GM12892 (cell line): Measurements from ENCODE around the gene CAPN5. TPM values are rescaled to one million over a fixed set of nuclear protein-coding genes. Genes with fewer than 3 reads are reported as not detected.
A peak's percentile ranks its signal among the peaks of the same experiment; 100 is the strongest.
"Not testable (repeated sequence)": the region's sequence is repeated elsewhere in the genome, so short reads cannot be mapped to it uniquely, and the experiment has no call there.

Experiments
- DNase-seq: peaks from one replicate; pipeline ENCODE4 v3.0.0; 2011; ENCODE audit not compliant: insufficient read length
- FAIRE-seq: peaks from 2 replicates; lab custom pipeline; 2011; peaks lifted over from hg19 to GRCh38; lab: Jason Lieb, UNC
- POLR2A ChIP-seq: IDR thresholded peaks from 2 replicates; pipeline ENCODE4 v1.6.1; 2011; ENCODE audit warnings: low read depth, low read length, control low read depth
- POLR2AphosphoS5 ChIP-seq: IDR thresholded peaks from 2 replicates; pipeline ENCODE4 v1.6.1; 2011; ENCODE audit warnings: low read depth, low read length, control low read depth
- TAF1 ChIP-seq: IDR thresholded peaks from 2 replicates; pipeline ENCODE4 v1.6.1; 2011; ENCODE audit warnings: low read depth, mild to moderate bottlenecking, control low read depth, low read length, borderline replicate concordance
- polyA plus RNA-seq: library from polyadenylated mRNA; unstranded; fragments of >200 nt; gene quantifications from one replicate; pipeline ENCODE4 v1.2.1, GENCODE V29; 2012; ENCODE audit warnings: missing spikeins, inconsistent platforms; ENCODE audit not compliant: missing spikeins

The CAPN5 gene
- polyA plus RNA-seq: not detected

DNA sequence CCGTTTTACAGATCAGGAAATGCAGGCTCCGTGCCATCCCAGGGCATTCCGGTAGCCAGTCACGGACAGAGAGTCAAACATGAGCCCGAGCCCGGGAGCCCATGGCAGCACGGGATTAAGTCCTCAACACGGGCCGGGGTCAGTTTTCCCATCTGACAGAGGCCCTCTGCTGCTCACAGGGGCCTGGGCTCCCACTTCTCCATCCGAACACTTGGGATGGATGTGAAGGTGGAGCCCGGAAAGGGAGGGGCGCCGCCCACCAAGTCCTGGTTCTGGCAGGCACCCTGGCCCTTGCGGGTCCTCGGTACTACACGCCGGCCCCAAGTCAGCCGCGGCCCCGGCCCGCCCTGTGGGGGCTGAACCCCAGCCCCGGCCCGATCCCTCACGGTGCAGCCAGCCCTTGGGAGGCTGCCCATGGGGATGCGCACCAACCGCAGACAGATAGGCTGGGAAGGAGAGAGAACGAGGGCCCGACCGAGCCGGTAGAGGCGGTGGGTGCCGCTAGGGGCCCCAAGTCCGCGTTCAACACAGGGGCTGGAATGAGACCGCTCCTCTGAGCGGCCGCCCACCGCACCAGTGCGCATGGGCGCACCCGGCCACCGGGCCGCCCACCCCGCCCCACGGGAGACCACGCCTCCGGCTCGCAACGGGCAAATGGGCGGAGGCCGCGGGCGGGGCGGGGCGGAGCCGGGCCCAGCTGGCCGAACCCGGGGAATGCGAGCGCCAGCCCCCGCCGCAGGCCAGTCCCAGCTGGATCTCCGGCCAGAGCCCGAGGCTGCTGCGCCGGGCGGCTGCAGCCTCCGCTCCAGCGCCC is at the start of gene CAPN5:
Gene CAPN5, plus strand, starts transcription at position 743 of the 814 bp plus-strand sequence. CDS start 17,916 bp downstream, outside the sequence.
- DNase-seq (peak; percentile 97), FAIRE-seq (peak; percentile 100)
- TF ChIP-seq POLR2AphosphoS5: no peak
- no peak for TF ChIP-seq TAF1
- TF ChIP-seq POLR2A: no peak

DNA sequence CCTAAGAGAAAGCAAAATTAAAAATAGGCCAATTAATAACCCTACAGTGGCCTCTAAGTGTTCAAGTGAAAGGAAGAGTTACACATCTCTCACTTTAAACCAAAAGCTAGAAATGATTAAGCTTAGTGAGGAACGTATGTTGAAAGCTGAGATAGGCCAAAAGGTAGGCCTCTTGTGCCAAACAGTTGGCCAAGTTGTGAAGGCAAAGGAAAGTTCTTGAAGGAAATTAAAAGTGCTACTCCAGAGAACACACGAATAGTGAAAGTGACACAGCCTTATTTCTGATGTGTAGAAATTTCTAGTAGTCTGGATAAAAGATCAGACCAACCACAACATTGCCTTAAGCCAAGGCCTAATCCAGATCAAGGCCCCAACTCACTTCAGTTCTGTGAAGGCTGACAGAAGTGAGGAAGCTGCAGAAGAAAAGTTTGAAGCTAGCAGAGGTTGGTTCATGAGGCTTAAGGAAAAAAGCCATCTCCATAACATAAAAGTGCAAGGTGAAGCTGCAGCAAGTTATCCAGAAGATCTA is 48.3 kb upstream of the CAPN5 start:
- FAIRE-seq, DNase-seq: not testable (repeated sequence)

DNA sequence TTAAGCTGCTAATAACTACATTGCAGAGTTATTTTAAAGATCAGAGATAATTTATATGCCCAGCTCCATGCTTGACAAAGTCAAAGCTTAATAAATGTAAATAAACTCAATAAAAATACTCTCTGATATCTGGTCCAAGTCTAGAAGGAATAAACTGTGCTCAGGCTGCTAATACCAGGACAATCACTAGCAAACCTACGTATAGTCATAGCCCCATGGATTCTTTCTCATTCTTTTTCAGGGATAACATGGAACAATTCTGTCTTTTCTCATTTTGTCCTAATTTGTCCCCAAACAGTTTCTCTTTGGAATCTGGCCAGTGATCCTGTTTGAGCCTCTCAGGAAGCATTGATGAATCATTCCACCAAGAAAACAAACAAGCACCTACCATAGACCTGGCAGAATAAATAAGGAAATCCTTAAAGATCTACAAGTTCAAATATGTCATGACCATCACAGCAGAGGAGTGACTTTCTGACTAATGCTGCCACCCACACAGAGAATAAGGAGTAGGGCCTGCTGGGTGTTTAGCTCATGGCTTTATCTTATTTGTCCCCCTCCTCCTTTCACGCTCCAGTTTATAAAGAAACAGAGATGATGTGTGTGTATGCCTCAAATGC is 46.7 kb upstream of the CAPN5 start:
- FAIRE-seq: no peak
- TF ChIP-seq POLR2A (no peak), TAF1 (no peak), POLR2AphosphoS5 (no peak)
- DNase-seq: no peak

DNA sequence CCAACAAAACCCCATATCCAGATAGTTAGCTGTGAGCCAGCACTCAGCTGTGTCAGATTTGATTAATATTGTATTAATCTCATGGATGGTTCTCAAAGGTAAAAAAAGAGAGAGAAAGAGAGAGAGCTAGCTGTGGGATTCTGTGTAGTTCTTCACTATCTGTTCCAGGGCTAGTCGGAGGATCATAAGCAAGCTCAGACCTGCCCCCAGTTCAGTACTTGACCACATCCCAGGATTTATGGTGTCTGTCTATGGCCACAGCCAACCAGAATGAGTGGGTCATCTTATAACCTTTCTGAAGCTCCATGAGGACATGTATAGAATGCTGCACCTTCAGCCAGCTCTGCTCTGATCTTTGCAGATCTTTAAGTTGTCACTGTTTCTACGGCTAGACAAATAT is 46.0 kb upstream of the CAPN5 start:
- DNase-seq: no peak
- FAIRE-seq: no peak
- TF ChIP-seq POLR2AphosphoS5 (no peak), TAF1 (no peak), POLR2A (no peak)

DNA sequence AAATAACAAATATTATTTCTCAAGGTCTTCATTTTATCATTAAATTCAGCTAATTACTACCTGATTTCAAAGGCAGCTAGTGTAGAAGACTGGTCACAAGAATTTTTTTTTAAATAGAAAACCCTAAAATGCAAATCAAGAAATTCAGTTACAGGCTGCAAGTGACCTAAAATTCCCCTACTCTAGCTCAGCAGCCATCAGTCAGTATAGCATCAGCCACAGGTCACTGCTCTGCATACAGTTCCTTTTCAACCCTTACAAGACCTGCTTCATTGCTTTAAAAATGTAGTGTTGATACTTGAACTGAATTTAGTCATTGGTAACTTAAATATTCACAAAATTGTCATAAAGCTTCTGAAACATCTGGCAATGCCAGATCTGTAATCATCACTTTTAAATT is 42.0 kb upstream of the CAPN5 start:
- peak; percentile 17 for FAIRE-seq
- TF ChIP-seq POLR2A: no peak
- TF ChIP-seq TAF1: no peak
- no peak for TF ChIP-seq POLR2AphosphoS5
- DNase-seq: no peak

DNA sequence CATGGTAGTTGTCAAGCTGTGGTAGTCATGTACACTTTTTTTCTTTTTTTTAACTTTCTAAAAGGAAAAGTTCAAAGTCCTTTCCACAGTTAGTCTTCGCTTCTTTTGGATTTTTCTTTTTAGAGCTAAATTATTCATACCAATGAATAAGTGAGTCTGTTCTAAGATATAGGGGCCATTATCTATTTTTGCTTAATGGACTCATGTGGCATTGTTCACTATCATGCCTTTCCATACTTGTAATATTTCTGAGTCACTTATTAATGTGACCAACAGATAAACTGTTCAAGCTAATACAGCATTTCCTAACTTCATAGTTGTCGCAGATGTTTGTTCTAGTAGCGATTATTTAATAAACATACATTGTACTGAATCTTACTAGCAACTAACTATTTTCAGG is 40.5 kb upstream of the CAPN5 start:
- FAIRE-seq: no peak

DNA sequence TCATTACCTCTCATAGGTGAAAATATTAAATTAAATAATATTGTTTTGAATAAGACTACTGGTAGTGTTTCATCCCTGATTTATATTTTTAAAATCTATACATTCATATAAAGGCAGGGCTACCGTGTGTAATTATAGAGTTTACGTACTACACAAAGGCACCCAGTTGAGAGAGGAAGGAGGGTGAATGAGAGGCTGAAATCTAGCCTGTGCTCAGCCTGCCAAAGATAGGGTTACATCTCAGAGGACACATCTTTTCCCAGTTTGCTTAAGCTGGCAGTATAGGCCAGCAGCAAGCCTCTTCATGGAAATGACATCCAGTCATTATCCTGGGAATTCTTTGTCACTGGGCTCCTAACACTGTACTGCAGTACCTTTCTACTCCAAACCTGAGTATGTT is 40.0 kb upstream of the CAPN5 start:
- DNase-seq (no peak), FAIRE-seq (no peak)
- TF ChIP-seq POLR2A (no peak), TAF1 (no peak), POLR2AphosphoS5 (no peak)

More for the DNA sequence above, 40.5 kb upstream of the CAPN5 start:
- no peak for TF ChIP-seq POLR2A
- no peak for TF ChIP-seq TAF1
- no peak for TF ChIP-seq POLR2AphosphoS5
- no peak for DNase-seq

DNA sequence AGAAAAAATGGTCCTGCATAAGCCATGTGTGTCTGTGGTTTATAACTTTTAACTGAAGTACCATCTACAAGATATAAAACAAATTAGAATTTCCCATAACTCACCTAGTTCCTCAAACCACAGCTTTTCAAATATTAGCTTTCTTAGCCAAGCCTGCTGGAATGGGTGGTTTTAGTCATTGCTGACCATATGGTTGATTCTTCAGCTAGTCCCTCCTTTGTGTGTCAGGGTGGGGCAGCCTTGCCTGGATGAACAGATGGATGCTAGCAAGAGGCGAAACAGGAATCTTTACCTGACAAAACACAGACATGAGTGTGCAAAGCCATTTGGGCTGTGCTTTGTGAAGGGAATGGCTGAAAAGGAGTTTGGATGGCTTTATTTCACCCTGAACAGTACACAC is 39.5 kb upstream of the CAPN5 start:
- no peak for FAIRE-seq
- DNase-seq: no peak
- TF ChIP-seq TAF1: no peak
- no peak for TF ChIP-seq POLR2AphosphoS5
- no peak for TF ChIP-seq POLR2A

DNA sequence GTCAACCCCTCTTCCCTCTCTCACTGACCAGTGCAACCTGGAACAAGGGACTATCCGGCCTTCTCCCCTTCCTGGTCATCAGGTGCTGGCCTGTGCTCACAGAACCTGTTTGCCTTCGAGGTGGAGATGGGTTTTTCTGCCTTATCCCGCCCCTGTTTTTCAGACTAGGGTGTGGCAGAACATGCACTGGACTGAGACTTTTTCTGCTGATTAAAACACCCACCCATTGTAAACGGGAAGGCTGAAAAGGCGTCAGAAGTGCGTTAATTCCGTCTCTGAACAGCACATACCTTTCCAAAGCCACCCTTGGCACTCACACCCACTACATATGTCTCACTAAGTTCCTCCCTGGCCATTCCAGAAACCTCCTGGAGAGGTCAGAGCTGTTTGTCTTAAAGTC is 36.9 kb upstream of the CAPN5 start:
- DNase-seq: no peak
- no peak for TF ChIP-seq POLR2AphosphoS5
- TF ChIP-seq TAF1: no peak
- TF ChIP-seq POLR2A: no peak
- FAIRE-seq: no peak

DNA sequence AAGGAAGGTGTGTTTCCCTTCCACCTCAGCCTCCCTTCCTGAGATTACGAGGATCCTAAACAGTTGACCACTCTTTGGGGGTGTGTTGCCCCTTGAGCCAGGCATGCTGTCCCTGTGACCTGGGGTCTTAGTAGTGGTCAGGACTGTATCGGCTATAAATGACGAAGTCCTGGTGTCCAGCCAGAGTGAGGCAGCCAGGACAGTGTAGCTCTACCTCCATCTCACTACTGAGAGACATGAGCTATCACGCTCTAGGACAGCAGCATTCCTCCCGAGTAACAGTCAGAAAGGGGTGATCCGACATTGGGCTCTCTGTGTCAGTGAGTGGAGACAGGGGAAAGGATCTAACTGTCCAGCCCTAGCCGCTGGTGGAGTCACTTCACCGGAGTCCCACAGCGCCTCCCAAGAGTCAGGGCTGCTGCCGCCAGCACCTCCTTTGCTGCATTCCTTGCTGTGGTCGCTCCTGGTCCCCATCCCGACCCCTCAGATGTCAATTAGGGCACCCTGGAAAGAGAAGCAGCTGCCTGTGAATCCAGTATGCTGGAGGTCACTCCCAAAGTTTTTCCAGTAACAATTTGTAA is 35.8 kb upstream of the CAPN5 start:
- DNase-seq: no peak
- no peak for FAIRE-seq
- TF ChIP-seq POLR2A (no peak), TAF1 (no peak), POLR2AphosphoS5 (no peak)

DNA sequence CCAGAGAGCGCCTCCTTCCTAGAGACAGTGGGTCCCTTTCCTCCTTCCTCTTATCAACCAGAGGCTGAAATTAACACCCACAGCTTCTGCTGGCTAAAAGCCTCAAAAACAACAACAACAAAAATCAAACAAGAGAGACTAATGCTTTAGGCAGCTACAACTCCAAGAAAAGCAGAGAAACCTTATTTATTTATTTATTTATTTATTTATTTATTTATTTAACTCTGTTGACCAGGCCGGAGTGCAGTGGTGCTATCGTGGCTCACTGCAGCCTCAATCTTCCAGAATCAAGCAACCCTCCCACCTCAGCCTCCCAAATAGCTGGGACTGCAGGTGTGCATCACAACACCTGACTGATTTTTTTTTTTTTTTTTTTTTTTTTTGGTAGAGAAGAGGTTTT is 35.2 kb upstream of the CAPN5 start:
- TF ChIP-seq TAF1 (no peak), POLR2A (no peak), POLR2AphosphoS5 (no peak)
- DNase-seq (no peak), FAIRE-seq (no peak)
